H9 (cell line): Measurements from ENCODE around the gene NUDT16L1. TPM values are rescaled to one million over a fixed set of nuclear protein-coding genes. Genes with fewer than 3 reads are reported as not detected.

Experiments used
- DNase-seq: peaks from one replicate; pipeline ENCODE4 v3.0.0-alpha.2; 2017
- H2AFZ ChIP-seq: one replicate; pipeline ENCODE4 v1.6.1; 2013; ENCODE audit warnings: mild to moderate bottlenecking, low read length, control low read depth, moderate library complexity
- H2AK5ac ChIP-seq: 2 replicates; pipeline ENCODE4 v1.6.1; 2013; ENCODE audit warnings: low read length, control low read depth, mixed read lengths; ENCODE audit not compliant: insufficient read length
- H2BK120ac ChIP-seq: one replicate; pipeline ENCODE4 v1.6.1; 2013; ENCODE audit warnings: low read depth, mild to moderate bottlenecking, low read length, control low read depth, inconsistent platforms; ENCODE audit not compliant: poor library complexity, severe bottlenecking
- H2BK12ac ChIP-seq: 2 replicates; pipeline ENCODE4 v1.6.1; 2013; ENCODE audit warnings: low read length, control low read depth, mixed read lengths, low read depth; ENCODE audit not compliant: insufficient read length
- H2BK15ac ChIP-seq: 2 replicates; pipeline ENCODE4 v1.6.1; 2013; ENCODE audit warnings: low read depth, low read length, control low read depth
- H2BK20ac ChIP-seq: one replicate; pipeline ENCODE4 v1.6.1; 2013; ENCODE audit warnings: low read depth, mild to moderate bottlenecking, low read length, control low read depth, inconsistent platforms; ENCODE audit not compliant: poor library complexity, severe bottlenecking
- H2BK5ac ChIP-seq: 2 replicates; pipeline ENCODE4 v1.6.1; 2013; ENCODE audit warnings: low read length, control low read depth, mixed read lengths; ENCODE audit not compliant: insufficient read length
- H3K14ac ChIP-seq: 2 replicates; pipeline ENCODE4 v1.6.1; 2013; ENCODE audit warnings: low read length, control low read depth; ENCODE audit not compliant: insufficient read depth
- H3K18ac ChIP-seq: 2 replicates; pipeline ENCODE4 v1.6.1; 2013; ENCODE audit warnings: low read depth, mild to moderate bottlenecking, mixed read lengths, low read length, control low read depth; ENCODE audit not compliant: insufficient read length
- H3K23ac ChIP-seq: 2 replicates; pipeline ENCODE4 v1.6.1; 2013; ENCODE audit warnings: low read length, control low read depth, mixed read lengths, low read depth; ENCODE audit not compliant: insufficient read length
- H3K23me2 ChIP-seq: 2 replicates; pipeline ENCODE4 v1.6.1; 2013; ENCODE audit warnings: low read depth, mild to moderate bottlenecking, mixed read lengths, low read length, control low read depth; ENCODE audit not compliant: insufficient read length, poor library complexity, severe bottlenecking
- H3K27ac ChIP-seq: 2 replicates; pipeline ENCODE4 v1.5.1; 2013; ENCODE audit warnings: low read length, control low read depth, mixed read lengths, low read depth; ENCODE audit not compliant: insufficient read length
- H3K27me3 ChIP-seq: 2 replicates; pipeline ENCODE4 v1.6.1; 2013; ENCODE audit warnings: low read length, control low read depth, inconsistent platforms; ENCODE audit not compliant: insufficient read depth
- H3K4ac ChIP-seq: 2 replicates; pipeline ENCODE4 v1.6.1; 2013; ENCODE audit warnings: low read depth, mild to moderate bottlenecking, control low read depth, inconsistent platforms, low read length, moderate library complexity
- H3K4me1 ChIP-seq: 2 replicates; pipeline ENCODE4 v1.6.1; 2013; ENCODE audit warnings: low read length, control low read depth, inconsistent platforms; ENCODE audit not compliant: insufficient read depth
- H3K4me2 ChIP-seq: 2 replicates; pipeline ENCODE4 v1.6.1; 2013; ENCODE audit warnings: low read length, control low read depth, mixed read lengths; ENCODE audit not compliant: insufficient read length, insufficient read depth
- H3K56ac ChIP-seq: 2 replicates; pipeline ENCODE4 v1.6.1; 2013; ENCODE audit warnings: low read depth, mild to moderate bottlenecking, mixed read lengths, low read length, control low read depth; ENCODE audit not compliant: insufficient read length
- H3K79me1 ChIP-seq: 2 replicates; pipeline ENCODE4 v1.6.1; 2013; ENCODE audit warnings: low read depth, mild to moderate bottlenecking, moderate library complexity, low read length, control low read depth, inconsistent platforms; ENCODE audit not compliant: insufficient read depth, poor library complexity, severe bottlenecking
- H3K79me2 ChIP-seq: 2 replicates; pipeline ENCODE4 v1.6.1; 2013; ENCODE audit warnings: low read length, control low read depth, inconsistent platforms; ENCODE audit not compliant: insufficient read depth
- H3K9ac ChIP-seq: 2 replicates; pipeline ENCODE4 v1.6.1; 2013; ENCODE audit warnings: low read length, control low read depth, mixed read lengths; ENCODE audit not compliant: insufficient read length; ENCODE audit errors: extremely low read depth
- H3K9me3 ChIP-seq: one replicate; pipeline ENCODE4 v1.6.1; 2013; ENCODE audit warnings: low read depth, low read length, inconsistent platforms; ENCODE audit not compliant: control insufficient read depth
- H3T11ph ChIP-seq: one replicate; pipeline ENCODE4 v1.6.1; 2013; ENCODE audit warnings: mild to moderate bottlenecking, low read length, control low read depth, inconsistent platforms
- H4K20me1 ChIP-seq: one replicate; pipeline ENCODE4 v1.6.1; 2013; ENCODE audit not compliant: control insufficient read depth, insufficient read length, insufficient read depth
- H4K5ac ChIP-seq: 2 replicates; pipeline ENCODE4 v1.6.1; 2013; ENCODE audit warnings: low read depth, mild to moderate bottlenecking, mixed read lengths, low read length, control low read depth; ENCODE audit not compliant: insufficient read length
- H4K8ac ChIP-seq: replicated peaks from 2 replicates; pipeline ENCODE4 v1.6.1; 2013; ENCODE audit warnings: low read length, control low read depth, mixed read lengths, low read depth; ENCODE audit not compliant: insufficient read length
- H4K91ac ChIP-seq: 2 replicates; pipeline ENCODE4 v1.6.1; 2013; ENCODE audit warnings: low read depth, mild to moderate bottlenecking, moderate library complexity, mixed read lengths, low read length, control low read depth; ENCODE audit not compliant: insufficient read length
- H3K27ac Mint-ChIP-seq, 3 experiments: 2 replicates in 2 of 3; 3 replicates in 1 of 3; pipeline ENCODE4 v1.8.0; 2020 to 2021; ENCODE audit warnings: mixed read lengths in 3 of 3, mild to moderate bottlenecking in 1 of 3, moderate library complexity in 1 of 3
- H3K27me3 Mint-ChIP-seq: 2 replicates; pipeline ENCODE4 v1.8.0; 2021; ENCODE audit warnings: low read depth, mild to moderate bottlenecking, moderate library complexity, mixed read lengths
- H3K36me3 Mint-ChIP-seq, 3 experiments: 2 replicates in 2 of 3; 3 replicates in 1 of 3; pipeline ENCODE4 v1.8.0; 2020 to 2021; ENCODE audit warnings: low read depth in 3 of 3, mixed read lengths in 3 of 3; ENCODE audit not compliant: insufficient read depth in 1 of 3
- H3K4me1 Mint-ChIP-seq, 2 experiments: 2 replicates each; pipeline ENCODE4 v1.8.0; 2020; ENCODE audit warnings: mixed read lengths in 2 of 2
- H3K4me3 Mint-ChIP-seq, 2 experiments: 2 replicates in 1 of 2; 3 replicates in 1 of 2; pipeline ENCODE4 v1.8.0; 2020 to 2021; ENCODE audit warnings: mild to moderate bottlenecking in 2 of 2, mixed read lengths in 2 of 2, moderate library complexity in 1 of 2
- H3K9me3 Mint-ChIP-seq, 2 experiments: 2 replicates in 1 of 2; 3 replicates in 1 of 2; pipeline ENCODE4 v1.8.0; 2020; ENCODE audit warnings: mild to moderate bottlenecking in 2 of 2, mixed read lengths in 2 of 2, moderate library complexity in 1 of 2
- WGBS: extraction: QIAGEN DNeasy Blood & Tissue Kit; methylation state at CpG from one replicate; pipeline ENCODE4 v1.1.7; 2013; ENCODE audit warnings: missing lambda C conversion rate, low lambda C conversion rate, mixed read lengths; ENCODE audit not compliant: insufficient read length; ENCODE audit errors: extremely low coverage; 5-methylcytosine and 5-hydroxymethylcytosine counted together
- total RNA-seq: library from RNA; stranded (reverse); gene quantifications from 2 replicates; pipeline ENCODE4 v1.2.1, GENCODE V29; 2021
- TF ChIP-seq, protein P1 (sequence below): fragments of 200-600 bp; sonication (generic); conservative IDR thresholded peaks from 3 replicates; pipeline ENCODE4 v1.8.0; 2021; ENCODE audit warnings: antibody characterized with exemption, mild to moderate bottlenecking

Gene NUDT16L1
- total RNA-seq, 1 experiment from 2014 or later, result 49.4 TPM

DNA sequence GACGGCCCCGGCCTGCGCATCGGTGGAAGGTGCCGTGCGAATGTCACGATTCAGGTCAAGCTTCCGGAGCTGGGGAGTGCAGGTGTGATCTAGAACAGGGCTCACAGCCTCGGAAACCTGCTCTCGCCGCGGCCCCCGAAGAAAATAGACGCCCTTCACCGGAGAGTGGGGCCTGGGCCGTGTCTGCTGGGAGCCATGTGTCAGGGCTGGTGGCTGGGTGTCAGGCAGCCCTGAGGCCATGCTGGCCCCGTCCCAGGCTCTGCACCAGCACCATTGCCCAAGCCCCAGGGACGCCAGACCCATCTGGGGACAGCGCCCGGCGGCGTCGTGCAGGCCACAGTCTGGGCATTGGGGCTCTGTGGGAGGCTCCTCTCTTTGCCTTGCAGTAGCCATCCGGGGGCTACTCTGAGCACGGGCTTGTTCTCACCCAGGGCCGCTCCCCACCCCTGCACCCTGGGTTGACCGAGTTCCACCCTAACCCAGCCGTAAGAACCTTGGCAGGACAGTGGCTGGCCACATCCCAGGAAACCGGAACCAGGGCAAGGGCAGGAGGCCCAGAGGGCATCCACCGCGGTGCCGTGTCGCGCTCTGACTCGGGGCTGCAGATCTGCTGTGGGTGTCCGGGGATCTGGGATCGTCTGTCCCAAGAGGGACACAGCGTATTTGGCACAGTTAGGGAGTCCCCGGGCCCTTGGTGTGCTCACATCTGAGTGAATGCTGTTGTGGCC lies 5.3 kb upstream of the NUDT16L1 start:
- Histone ChIP-seq H3K23me2 (peaks cover 3% of the 10 kb centered on the region), H3K9me3 (no peaks in the 10 kb centered on the region), H3K4me2 (no peak overlapping the region), H2AFZ (no peak overlapping the region), H3K27me3 (no peaks in the 10 kb centered on the region), H3K56ac (no peak overlapping the region), H2AK5ac (no peak overlapping the region), H3K23ac (no peak overlapping the region), H3T11ph (no peak overlapping the region), H3K14ac (no peak overlapping the region), H2BK12ac (no peak overlapping the region), H2BK15ac (no peak overlapping the region), H2BK120ac (no peak overlapping the region), H4K91ac (no peak overlapping the region), H3K79me1 (no peaks in the 10 kb centered on the region), H4K20me1 (no peaks in the 10 kb centered on the region), H4K5ac (no peak overlapping the region), H3K4me1 (no peaks in the 10 kb centered on the region), H2BK20ac (no peak overlapping the region), H3K27ac (no peak overlapping the region), H3K18ac (no peak overlapping the region), H2BK5ac (no peak overlapping the region), H4K8ac (no peak overlapping the region), H3K79me2 (no peaks in the 10 kb centered on the region), H3K9ac (no peak overlapping the region), H3K4ac (no peak overlapping the region)
- Mint-ChIP-seq H3K4me3 (no peak overlapping the region), H3K4me1 (peaks cover 2 to 3% of the 10 kb centered on the region in 2 experiments; a peak in 2 of 4 replicates), H3K27ac (peak overlapping the region in 1 of 3 experiments; percentile 76; a peak in 2 of 7 replicates), H3K36me3 (peaks cover 1 to 30% (median 29%) of the 10 kb centered on the region in 3 experiments; a peak in 6 of 7 replicates), H3K9me3 (no peaks in the 10 kb centered on the region), H3K27me3 (peaks cover 2% of the 10 kb centered on the region; the same call in 1 of the 2 replicates)
- TF ChIP-seq, protein P1, sequence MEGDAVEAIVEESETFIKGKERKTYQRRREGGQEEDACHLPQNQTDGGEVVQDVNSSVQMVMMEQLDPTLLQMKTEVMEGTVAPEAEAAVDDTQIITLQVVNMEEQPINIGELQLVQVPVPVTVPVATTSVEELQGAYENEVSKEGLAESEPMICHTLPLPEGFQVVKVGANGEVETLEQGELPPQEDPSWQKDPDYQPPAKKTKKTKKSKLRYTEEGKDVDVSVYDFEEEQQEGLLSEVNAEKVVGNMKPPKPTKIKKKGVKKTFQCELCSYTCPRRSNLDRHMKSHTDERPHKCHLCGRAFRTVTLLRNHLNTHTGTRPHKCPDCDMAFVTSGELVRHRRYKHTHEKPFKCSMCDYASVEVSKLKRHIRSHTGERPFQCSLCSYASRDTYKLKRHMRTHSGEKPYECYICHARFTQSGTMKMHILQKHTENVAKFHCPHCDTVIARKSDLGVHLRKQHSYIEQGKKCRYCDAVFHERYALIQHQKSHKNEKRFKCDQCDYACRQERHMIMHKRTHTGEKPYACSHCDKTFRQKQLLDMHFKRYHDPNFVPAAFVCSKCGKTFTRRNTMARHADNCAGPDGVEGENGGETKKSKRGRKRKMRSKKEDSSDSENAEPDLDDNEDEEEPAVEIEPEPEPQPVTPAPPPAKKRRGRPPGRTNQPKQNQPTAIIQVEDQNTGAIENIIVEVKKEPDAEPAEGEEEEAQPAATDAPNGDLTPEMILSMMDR, result no peak
- WGBS, result no CpG with 5 or more reads among the region's 39 CpGs
- DNase-seq, result no peak
